ENCODE results near the gene KRT6B.

The KRT6B gene

DNA sequence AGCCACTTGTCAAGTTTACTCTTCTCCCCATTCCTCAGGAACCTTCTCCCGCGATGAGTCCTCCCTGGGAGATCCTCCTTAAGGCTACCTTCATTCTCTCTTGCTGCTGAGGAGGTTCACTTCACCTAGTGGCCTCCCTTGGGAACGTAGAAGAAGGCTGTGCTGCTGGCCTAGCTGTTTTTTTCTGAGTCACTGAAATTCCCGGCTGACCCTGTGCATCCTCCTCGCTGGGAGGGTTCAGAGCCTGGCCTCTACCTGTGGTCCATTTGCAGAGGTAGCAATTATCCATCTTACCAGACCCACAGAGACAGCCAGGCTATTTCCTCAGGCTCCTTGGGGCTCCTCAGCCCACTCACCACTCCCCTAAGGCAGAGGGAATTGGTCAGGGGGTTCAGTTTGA, 50.4 kb downstream of the KRT6B start:
- no peak overlapping the region for H3K4me2 ChIP-seq
- TF ChIP-seq, protein P1, sequence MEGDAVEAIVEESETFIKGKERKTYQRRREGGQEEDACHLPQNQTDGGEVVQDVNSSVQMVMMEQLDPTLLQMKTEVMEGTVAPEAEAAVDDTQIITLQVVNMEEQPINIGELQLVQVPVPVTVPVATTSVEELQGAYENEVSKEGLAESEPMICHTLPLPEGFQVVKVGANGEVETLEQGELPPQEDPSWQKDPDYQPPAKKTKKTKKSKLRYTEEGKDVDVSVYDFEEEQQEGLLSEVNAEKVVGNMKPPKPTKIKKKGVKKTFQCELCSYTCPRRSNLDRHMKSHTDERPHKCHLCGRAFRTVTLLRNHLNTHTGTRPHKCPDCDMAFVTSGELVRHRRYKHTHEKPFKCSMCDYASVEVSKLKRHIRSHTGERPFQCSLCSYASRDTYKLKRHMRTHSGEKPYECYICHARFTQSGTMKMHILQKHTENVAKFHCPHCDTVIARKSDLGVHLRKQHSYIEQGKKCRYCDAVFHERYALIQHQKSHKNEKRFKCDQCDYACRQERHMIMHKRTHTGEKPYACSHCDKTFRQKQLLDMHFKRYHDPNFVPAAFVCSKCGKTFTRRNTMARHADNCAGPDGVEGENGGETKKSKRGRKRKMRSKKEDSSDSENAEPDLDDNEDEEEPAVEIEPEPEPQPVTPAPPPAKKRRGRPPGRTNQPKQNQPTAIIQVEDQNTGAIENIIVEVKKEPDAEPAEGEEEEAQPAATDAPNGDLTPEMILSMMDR (conservative IDR thresholded peaks at IDR 0.05; ENCODE audit: low read depth, low read length), result no peak
- no peak overlapping the region for H2AFZ ChIP-seq (ENCODE audit: low read depth)
- no peaks in the 10 kb centered on the region for H4K20me1 ChIP-seq (ENCODE audit: insufficient read depth)
- H3K4me3 ChIP-seq (IDR thresholded peaks at IDR 0.05; ENCODE audit: insufficient read depth, low read depth, low read length), result no peak overlapping the region
- no peaks in the 10 kb centered on the region for H3K79me2 ChIP-seq (ENCODE audit: insufficient read depth, low read depth)
- H3K36me3 ChIP-seq (ENCODE audit: insufficient read depth), result no peaks in the 10 kb centered on the region
- H3K27ac ChIP-seq, result no peak overlapping the region
- no peaks in the 10 kb centered on the region for H3K4me1 ChIP-seq (ENCODE audit: low read depth, poor library complexity, severe bottlenecking)
- peaks cover 52% of the 10 kb centered on the region for H3K27me3 ChIP-seq (ENCODE audit: insufficient read depth, low read depth)
- no peak overlapping the region for H3K9ac ChIP-seq

DNA sequence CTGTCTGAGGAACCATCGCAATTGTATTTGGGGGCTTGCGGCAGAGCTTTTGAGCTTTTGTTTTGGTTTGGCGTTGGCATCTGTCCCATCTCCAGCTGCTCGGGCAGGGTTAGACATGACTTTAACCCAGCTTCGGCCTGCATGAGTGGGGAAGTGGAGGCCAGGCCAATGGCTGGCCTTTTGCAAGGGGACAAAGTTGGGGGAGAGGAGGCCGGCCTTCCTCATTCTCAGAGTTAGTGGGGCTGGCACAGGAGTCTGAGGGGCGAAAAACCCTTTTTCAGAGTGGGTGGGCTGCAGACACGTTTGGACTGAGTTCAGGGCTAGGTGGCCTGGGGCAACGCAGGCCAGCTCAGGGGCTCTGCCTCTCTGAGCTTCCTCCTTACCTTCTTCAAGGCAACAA, 51.0 kb downstream of the KRT6B start:
- H3K36me3 ChIP-seq (ENCODE audit: insufficient read depth), result no peaks in the 10 kb centered on the region
- no peak overlapping the region for H3K27ac ChIP-seq
- no peaks in the 10 kb centered on the region for H3K79me2 ChIP-seq (ENCODE audit: insufficient read depth, low read depth)
- H3K27me3 ChIP-seq (ENCODE audit: insufficient read depth, low read depth), result peaks cover 54% of the 10 kb centered on the region
- TF ChIP-seq, protein P1 (conservative IDR thresholded peaks at IDR 0.05; ENCODE audit: low read depth, low read length), result no peak
- no peaks in the 10 kb centered on the region for H3K4me1 ChIP-seq (ENCODE audit: low read depth, poor library complexity, severe bottlenecking)
- H3K4me2 ChIP-seq, result no peak overlapping the region
- H3K9ac ChIP-seq, result no peak overlapping the region
- H3K4me3 ChIP-seq (IDR thresholded peaks at IDR 0.05; ENCODE audit: insufficient read depth, low read depth, low read length), result no peak overlapping the region
- H4K20me1 ChIP-seq (ENCODE audit: insufficient read depth), result no peaks in the 10 kb centered on the region
- no peak overlapping the region for H2AFZ ChIP-seq (ENCODE audit: low read depth)

DNA sequence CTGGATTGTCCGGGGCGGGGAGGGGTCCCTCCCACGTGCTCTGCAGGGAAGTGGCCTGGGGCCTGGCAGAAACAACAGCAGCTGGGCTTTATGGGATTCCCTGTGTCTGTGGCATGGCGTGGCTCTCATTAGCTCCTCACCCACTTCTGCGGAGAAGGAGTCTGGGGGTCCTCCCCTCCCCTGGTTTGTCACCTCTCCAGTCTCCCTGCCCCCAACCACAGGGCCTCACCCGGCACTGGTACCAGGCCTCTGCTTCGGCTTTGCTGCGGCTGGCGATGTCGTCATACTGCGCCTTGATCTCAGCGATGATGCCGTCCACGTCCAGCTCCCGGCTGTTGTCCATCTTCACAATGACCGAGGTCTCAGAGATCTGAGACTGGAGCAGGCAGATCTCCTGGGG, 52.2 kb downstream of the KRT6B start:
- Histone ChIP-seq H3K79me2 (ENCODE audit: insufficient read depth, low read depth) (no peaks in the 10 kb centered on the region), H2AFZ (ENCODE audit: low read depth) (no peak overlapping the region), H4K20me1 (ENCODE audit: insufficient read depth) (no peaks in the 10 kb centered on the region), H3K27ac (no peak overlapping the region), H3K27me3 (ENCODE audit: insufficient read depth, low read depth) (peaks cover 46% of the 10 kb centered on the region), H3K9ac (no peak overlapping the region), H3K36me3 (ENCODE audit: insufficient read depth) (no peaks in the 10 kb centered on the region), H3K4me2 (no peak overlapping the region), H3K4me3 (IDR thresholded peaks at IDR 0.05; ENCODE audit: insufficient read depth, low read depth, low read length) (no peak overlapping the region), H3K4me1 (ENCODE audit: low read depth, poor library complexity, severe bottlenecking) (no peaks in the 10 kb centered on the region)
- TF ChIP-seq, protein P1 (conservative IDR thresholded peaks at IDR 0.05; ENCODE audit: low read depth, low read length), result no peak

DNA sequence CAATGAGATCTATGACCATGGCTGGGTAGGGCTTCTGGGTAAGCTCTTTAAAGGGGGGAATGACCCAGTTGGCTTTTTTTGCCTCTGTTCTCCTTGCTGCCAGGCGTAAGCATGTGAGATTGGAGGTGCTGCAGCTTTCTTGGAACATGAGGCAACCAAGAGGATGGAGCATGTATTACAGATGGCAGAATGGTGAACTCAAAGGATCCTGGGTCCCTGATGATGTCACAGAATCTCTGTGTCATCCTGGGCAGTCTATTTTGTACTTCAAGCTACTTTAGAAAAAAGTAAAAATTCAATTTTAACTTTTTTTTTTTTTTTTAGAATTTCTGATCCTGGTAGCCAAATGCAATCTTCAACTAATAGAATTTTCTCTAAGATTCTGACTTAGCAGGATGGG, 53.8 kb downstream of the KRT6B start:
- H3K36me3 ChIP-seq (ENCODE audit: insufficient read depth), result no peaks in the 10 kb centered on the region
- H3K27me3 ChIP-seq (ENCODE audit: insufficient read depth, low read depth), result peaks cover 41% of the 10 kb centered on the region
- no peak overlapping the region for H3K9ac ChIP-seq
- H3K79me2 ChIP-seq (ENCODE audit: insufficient read depth, low read depth), result no peaks in the 10 kb centered on the region
- H4K20me1 ChIP-seq (ENCODE audit: insufficient read depth), result no peaks in the 10 kb centered on the region
- H2AFZ ChIP-seq (ENCODE audit: low read depth), result no peak overlapping the region
- TF ChIP-seq, protein P1 (conservative IDR thresholded peaks at IDR 0.05; ENCODE audit: low read depth, low read length), result no peak
- H3K4me2 ChIP-seq, result no peak overlapping the region
- H3K4me1 ChIP-seq (ENCODE audit: low read depth, poor library complexity, severe bottlenecking), result no peaks in the 10 kb centered on the region
- no peak overlapping the region for H3K27ac ChIP-seq
- no peak overlapping the region for H3K4me3 ChIP-seq (IDR thresholded peaks at IDR 0.05; ENCODE audit: insufficient read depth, low read depth, low read length)
